ENCODE measurements around the gene CLIP2.
A peak's percentile ranks its signal among the peaks of the same experiment; 100 is the strongest.
"Not testable (repeated sequence)": the region's sequence is repeated elsewhere in the genome, so short reads cannot be mapped to it uniquely, and the experiment has no call there.

CLIP2 gene

DNA sequence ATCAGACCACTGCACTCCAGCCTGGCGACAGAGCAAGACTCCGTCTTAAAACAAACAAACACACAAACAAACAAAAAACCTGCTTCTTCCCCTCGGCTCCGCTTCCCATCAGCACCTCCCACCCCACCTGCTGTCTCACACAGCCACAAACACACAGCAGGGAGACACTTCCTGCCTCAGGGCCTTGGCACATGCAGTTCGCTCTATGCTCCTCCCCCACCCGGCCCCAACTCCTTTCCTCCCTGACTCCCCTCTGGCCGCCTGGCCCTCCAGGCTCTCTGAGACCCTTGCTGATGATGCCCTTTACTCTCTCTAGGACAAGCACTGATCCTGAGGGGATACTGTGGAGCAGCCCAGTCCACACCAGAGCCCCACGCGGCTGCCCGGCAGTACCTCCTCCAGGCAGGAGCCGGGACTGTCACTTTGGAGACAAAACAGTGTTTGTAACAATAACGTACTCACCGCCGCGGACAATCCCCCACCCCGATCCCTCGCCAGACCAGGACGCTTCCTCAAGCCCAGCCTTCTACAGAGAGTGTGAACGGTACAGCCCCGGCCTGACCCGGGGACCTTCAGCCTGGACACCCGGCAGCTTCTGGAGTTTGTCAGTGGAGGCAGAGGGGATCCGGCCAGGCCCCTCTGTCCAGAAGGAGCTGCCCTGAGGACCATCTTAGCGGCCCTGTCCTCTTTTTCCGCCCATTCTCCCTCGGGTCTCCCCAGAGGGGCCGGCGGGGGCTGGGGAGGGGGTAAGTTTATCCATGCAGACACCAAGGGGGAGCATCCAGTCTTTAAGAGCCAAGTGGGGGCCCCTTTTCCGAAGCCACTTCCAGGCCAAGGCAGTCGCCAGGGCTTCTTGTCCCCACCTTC is 114.5 kb downstream of the CLIP2 start:
- DNase-seq (ENCODE audit: low read depth), result no peak

DNA sequence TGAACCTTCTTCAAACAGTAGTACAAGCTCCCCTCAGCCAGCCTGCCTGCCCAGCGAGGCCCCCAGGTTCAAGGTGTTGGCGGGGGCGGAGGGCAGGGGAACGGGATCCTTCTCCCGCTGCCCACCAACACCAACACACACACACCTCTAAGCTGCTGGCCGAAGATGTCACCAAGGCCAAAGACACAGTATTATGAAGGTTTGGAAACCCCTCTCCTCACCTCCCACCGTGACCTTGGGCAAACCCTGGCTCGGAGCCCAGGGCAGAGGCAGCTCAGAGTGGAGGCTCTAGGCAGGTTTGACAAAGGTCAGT is 115.1 kb downstream of the CLIP2 start:
- DNase-seq (ENCODE audit: low read depth), result no peak

DNA sequence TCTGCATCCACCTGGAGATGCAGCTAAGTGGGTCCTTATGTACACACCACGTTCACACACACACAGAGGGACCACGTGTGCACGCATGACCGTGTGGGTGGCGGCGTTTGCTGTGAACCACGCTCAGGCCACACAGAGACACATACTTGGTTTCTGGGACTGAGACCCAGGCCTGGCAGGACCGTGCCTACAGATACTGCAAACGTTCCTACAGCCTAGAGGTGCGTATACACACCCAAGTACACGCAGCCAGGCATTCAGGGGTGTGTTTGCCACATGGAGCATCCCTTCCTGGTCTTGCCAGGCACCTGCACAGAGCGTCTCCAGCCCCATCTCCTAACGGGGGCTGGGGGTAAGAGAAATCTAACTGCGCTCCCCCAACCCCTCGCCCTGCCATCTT is 115.5 kb downstream of the CLIP2 start:
- DNase-seq (ENCODE audit: low read depth), result no peak

DNA sequence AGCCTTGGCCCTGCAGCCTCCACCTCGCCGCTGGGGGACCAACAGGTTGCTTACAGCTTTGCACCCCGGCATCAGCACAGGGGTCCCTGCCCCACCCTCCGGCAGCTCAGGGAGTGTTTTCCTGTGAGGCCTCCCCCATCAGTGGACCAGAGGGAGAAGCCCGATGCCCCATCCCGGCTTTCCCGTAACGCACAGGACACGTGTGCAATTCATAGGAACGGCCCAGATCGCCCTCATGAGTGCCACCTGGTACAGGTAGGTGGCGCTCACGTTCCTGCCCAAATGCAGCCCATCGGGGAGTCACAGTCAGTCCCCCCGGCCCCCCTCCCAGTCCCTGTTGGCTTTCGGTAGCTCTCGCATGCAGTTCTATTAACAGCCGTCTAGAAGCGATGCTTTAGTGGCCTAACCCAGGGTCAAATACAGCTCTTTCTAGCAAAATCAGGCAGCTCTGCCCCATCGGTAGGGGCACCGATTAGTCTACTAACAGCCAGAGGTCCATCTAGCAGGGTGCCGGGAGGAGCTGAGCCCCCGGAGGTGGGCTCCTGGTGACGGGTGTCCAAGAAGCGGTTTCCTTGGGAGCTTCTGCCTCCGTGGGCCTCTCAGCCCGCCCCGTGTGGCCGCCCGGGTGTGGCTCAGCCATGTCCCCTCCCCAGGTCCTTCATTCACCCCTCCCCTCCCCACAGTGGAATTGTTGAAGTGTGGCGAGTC is 116.1 kb downstream of the CLIP2 start:
- DNase-seq (ENCODE audit: low read depth), result no peak

DNA sequence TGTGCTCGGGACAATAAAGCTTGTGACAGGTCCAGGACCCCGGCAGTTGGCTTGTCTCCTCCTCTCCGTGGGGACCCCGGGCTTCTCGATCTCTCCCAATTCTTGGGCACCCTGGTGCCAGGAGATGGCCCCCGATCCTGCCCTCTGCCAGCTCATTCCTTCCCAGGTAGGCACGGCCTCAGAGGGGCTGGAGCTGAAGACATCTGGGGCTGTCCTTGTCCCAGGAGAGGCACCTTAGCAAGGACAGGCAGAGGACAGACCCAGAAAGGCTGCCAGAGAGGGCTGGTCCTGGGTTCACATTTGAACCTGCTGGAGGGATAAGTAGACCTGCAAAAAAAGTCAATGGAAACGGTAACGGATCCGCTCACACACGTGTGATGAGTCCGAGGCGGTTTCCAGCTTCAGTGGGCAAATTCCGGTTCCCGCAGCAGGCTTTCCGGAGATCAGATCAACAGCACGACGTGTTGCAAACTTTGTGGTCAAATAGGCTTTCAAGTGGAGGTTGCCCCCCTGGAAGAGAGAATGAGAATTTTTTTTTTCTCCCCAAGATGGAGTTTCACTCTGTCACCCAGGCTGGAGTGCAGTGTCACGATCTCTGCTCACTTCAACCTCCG is 116.8 kb downstream of the CLIP2 start:
- no peak for DNase-seq (ENCODE audit: low read depth)

DNA sequence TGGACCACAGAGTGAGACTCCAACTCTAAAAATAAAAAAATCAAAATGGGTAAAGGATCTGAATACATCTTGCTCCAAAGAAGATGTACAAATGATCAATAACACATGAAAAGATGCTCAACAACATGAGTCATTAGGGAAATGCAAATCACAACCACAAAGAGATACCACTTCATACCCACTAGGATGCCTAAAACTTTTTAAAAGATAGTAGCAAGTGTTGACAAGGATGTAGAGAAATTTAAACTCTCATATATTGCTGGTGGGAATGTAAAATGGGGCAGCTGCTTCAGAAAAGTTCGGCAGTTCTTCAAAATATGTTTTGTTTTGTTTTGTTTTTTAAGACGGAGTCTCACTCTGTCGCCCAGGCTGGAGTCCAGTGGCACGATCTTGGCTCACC is 118.8 kb downstream of the CLIP2 start:
- DNase-seq (ENCODE audit: low read depth), result no peak

DNA sequence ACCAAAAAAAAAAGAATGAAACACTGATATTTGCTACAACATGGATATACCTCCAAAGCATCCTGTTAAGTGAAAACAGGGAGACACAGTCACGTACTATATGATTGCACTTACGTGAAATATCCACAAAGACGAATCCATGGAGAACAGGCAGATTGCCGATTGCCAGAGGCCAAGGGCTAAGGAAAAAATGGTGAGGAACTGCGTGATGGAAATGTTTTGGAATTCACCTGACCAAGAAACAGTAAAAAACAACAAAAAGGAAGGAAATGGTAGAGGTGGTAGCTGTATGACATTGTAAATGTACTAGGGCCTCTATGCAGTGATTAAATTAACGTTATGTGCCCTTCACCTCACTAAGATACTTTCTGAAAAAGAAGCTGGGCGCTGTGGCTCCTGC is 120.4 kb downstream of the CLIP2 start:
- DNase-seq (ENCODE audit: low read depth), result no peak

DNA sequence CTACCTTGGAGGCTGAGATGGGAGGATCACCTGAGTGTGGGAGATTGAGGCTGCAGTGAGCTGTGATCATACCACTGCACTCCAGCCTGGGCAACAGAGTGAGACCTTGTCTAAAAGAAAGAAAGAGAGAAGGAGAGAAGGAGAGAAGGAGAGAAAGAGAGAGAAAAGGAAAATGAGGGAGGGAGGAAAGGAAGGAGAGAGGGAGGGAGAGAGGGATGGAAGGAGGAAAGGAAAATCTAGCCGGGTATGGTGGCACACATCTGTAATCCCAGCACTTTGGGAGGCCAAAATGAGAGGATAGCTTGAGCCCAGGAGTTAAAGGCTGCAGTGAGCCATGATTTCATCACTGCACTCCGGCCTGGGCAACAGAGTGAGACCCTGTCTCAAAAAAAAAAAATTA is 121.6 kb downstream of the CLIP2 start:
- DNase-seq (ENCODE audit: low read depth), result no peak

DNA sequence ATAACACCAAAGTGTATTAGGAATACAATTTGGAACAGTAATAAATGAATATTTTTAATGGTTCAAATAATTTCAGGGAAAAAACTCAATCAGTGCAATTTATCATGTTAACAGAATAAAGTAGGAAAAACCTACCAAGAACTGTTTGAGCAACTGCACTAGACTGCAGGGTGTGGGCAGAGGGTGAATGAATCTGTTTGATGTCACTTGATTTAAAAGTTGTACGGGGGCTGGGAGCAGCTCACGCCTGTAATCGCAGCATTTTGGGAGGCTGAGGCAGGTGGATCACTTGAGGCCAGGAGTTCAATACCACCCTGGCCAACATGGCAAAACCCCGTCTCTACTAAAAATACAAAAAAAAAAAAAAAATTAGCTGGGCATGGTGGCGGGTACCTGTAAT is 122.4 kb downstream of the CLIP2 start:
- DNase-seq (ENCODE audit: low read depth), result not testable (repeated sequence)

DNA sequence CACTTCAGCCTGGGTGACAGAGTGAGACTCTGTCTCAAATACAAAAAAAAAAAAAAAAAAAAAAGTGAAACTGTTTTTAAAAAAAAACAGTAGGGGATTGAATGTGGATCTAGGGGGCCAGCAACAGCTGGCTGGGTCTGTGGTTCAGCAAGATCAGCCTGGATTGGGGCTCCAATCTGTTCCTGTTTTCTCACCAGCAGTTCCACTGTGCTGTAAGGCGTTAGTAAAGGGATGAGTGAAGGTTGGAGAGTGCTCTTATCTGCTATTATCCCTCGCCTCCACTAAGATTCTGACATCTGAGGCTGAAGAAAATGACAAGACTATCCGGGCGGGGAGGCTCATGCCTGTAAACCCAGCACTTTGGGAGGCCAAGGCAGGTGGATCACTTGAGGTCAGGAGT is 122.8 kb downstream of the CLIP2 start:
- DNase-seq (ENCODE audit: low read depth), result no peak

DNA sequence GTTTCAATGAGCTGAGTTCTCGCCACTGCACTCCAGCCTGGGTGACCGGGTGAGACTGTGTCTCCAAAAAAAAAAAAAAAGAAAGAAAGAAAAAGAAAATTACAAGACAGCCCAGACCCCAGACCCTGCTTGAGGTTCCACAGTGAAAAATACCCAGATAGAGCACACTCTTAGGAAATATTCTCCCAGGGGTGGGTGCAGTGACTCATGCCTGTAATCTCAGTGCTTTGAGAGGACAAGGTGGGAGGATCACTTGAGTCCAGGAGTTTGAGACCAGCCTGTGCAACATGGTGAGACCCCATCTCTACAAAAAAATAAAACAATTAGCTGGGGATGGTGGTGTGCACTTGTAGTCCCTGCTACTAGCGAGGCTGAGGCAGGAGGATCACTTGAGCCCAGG is 123.4 kb downstream of the CLIP2 start:
- DNase-seq (ENCODE audit: low read depth), result no peak

DNA sequence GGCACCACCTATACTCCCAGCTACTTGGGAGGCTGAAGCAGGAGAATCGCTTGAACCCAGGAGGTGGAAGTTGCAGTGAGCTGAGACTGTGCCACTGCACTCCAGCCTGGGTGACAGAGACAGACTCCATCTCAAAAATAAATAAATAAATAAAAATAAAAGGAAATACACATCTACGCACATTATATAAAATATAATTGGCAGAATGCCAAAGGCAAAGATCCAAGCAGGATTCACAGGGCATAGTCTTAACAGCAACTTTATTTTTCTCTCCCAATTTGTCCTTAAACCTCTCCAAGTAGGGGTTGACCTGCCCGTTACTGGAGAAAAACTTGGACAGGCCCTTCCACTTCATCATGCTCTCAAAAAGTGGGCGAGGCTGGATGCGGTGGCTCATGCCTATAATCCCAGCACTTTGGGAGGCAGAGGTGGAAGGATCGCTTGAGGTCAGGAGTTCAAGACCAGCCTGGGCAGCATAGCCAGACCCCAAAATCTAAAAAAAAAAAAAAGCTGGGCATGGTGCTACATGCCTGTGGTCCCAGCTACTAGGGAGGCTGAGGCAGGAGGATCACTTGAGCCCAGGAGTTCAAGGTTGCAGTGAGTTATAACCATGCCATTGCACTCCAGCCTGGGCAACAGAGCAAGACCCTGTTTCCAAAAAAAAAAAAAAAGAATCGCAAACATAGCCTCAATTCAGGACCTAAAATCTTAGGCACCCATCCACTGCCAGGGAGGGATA is 125.6 kb downstream of the CLIP2 start:
- not testable (repeated sequence) for DNase-seq (ENCODE audit: low read depth)

DNA sequence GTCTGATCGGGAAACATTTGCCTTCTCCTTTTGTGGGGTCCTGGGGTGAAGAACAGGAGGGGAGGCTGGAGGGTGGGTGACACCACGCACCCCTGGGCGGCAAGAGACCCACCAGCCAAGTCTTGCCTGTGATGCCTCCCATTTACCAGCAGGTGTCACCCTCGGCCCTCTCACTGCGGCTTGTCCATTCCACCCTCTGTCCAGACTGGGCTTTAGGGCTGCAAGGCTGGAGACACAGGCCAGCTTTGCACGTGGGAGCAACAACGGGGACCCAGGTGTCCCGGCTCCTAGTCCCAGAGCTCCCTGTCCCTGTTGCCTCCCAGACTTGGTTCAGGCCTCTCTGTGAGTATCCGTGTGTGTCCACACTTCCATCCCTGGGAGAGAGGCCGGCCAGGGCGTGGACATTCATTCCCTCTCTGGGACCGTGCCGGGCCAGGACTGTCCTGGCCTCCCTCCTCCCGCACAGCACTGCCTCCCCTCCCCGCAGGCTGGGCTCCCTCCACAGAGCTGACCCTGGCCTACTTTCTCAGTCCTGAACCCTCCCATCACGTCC is 128.3 kb downstream of the CLIP2 start:
- peak; percentile 47 for DNase-seq (ENCODE audit: low read depth)

DNA sequence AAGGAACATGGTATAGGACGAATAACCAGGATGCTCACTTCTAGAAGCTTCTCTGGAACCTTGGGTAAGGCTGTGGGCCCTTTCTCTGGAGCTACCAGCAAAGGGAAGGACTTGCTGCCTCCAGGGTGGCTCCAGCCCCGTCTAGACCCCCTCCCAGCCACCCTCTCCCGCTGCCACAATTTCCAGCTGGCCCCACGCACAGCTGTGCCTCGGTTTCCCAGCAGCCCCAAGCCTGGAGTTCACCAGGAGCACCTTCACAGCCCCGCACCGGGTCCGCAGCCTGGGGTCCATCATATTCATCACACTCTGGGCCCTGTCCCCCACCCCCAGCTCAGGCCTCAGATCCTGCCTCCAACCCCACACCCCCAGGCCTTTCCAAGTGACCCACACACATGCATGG is 128.9 kb downstream of the CLIP2 start:
- DNase-seq (ENCODE audit: low read depth), result no peak

DNA sequence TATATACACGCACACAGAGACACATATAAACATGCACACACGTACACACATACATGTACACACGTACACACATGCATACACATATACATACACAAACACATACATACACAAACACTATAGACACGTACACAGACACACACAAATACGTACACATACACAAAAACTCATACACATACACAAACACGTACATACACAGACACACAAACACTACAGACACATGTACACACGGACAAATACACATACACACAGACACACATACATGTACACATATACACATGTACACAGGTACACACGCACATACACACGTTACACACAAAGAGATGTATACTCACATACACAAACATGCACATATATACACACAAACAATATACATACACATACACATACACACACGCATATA is 129.3 kb downstream of the CLIP2 start:
- no peak for DNase-seq (ENCODE audit: low read depth)

DNA sequence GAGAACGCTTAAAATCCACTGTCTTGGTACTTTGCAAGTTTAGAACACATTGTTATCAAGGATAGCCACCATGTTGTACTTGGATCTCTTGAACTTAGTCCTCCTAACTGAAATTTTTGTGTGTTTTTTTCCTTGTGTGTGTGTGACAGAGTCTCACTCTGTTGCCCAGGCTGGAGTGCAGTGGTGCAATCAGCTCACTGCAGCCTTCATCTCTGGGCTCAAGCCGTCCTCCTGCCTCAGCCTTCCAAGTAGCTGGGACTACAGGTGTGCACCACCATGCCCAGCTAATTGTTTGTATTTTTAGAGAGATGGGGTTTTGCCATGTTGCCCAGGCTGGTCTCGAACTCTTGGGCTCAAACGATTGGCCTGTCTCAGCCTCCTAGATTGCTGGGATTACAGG is 130.0 kb downstream of the CLIP2 start:
- not testable (repeated sequence) for DNase-seq (ENCODE audit: low read depth)

DNA sequence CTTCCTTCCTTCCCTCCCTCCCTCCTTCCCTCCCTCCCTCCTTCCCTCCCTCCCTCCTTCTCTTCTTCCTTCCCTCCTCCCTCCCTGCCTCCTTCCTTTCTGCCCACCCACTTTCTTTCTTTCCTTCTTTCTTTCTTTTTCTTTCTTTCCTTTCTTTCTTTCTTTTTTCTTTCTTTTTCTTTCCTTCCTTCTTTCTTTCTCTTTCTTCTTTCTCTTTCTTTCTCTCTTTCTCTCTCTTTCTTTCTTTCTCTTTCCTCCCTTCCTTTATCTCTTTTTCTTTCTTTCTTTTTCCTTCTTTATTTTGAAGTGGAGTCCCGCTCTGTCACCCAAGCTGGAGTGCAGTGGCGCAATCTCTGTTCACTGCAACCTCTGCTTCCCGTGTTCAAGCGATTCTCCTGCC is 130.8 kb downstream of the CLIP2 start:
- no peak for DNase-seq (ENCODE audit: low read depth)

DNA sequence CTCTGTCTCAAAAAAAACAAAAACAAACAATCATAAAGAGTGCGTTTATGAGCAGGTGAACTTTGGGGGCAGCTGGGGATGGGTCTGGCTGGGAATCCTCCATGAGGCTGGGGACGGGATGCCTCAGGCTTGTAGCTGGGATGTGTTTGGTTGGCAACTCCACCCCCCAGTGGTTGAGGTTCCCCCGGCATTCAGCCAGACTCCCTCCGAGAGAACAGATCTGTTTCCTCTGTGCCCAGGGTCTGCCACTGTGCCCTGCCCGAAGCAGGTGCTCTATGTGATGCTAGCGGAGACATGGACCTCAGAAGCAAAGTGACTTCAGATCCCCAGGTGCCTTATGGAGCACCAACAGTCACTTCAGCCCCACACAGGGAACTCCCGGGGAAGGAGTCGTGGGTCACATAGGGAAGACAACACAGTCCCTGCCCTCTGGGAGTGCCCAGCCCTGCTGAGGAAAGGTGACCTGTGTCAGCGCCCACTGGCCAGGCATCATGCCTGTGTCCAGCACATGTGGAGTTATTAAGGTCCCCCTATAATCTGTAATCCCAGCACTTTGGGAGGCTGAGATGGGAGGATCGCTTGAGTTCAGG is 135.2 kb downstream of the CLIP2 start:
- no peak for DNase-seq (ENCODE audit: low read depth)

DNA sequence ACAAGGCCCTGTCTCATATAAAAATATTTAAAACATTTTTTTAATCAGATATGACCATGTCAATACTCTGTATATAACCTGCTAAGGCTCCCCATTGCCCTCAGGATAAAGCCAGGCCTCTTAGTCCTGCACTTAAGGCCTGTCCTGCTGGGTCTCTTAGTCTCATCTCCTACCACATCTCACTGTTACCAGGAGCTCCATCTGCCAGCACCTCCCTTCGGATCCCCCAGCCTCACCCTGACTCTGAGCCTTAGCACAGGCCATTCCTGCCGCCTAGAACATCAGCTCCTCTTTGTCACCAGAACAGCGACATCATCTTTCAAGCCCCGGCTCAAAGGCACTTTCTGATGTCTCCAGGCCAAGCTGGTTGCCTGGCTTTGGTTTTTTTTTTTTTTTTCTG is 138.8 kb downstream of the CLIP2 start:
- no peak for DNase-seq (ENCODE audit: low read depth)

DNA sequence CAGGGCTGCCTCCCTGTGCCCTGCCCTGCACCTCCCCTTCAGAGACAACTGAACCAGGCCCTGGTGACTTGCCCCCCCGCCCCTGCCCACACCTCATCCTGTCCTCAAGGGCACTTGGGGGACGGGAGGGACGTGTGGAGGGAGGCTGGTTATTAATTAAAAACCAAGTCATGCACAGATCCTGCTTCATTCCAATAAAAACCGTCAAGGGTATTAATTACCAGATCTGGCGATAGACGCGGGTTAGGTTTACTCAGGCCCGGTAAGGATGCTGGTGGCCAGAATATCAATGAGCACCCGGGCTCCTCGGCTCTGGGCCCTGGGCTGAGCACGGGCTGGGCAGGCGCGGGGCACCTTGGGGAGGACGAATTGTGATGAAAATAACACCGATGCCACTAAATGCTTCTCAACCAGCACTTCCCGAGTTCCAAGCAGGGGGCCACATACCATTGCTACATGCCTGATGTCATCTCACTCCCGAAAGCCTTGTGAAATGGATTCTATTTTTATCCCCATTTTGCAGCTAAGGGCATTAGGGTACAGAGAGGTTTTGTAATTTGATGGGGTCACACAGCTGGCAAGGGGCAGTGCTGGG is 140.0 kb downstream of the CLIP2 start:
- peak; percentile 14 for DNase-seq (ENCODE audit: low read depth)

DNA sequence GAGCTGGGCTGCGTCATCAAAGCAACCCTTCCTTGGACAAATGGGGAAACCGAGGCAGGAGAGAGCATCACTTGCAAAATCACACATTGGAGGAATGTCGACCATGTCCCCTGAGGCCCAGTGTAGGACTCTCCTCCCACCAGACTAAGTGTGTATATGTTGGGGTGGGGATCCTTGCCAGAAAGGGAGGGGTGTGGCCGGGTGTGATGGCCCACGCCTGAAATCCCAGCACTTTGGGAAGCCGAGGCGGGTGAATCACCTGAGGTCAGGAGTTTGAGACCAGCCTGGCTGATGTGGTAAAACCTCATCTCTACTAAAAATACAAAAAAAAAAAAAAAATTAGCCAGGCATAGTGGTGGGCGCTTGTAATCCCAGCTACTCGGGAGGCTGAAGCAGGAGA is 141.2 kb downstream of the CLIP2 start:
- DNase-seq (ENCODE audit: low read depth), result not testable (repeated sequence)
